Common myeloid progenitor, CD34-positive (primary cell): ENCODE data around the gene PPP6R1.

Experiments
- CTCF ChIA-PET: fragments of 350-600 bp; sonication (Branson Sonifier 250); formaldehyde crosslinking; loops from one replicate; lab custom pipeline; 2021; ENCODE audit warnings: antibody characterized with exemption; lab: Charles Lee
- POLR2A ChIA-PET: fragments of 350-600 bp; sonication (Branson Sonifier 250); formaldehyde crosslinking; loops from one replicate; lab custom pipeline; 2021; ENCODE audit warnings: antibody characterized with exemption; lab: Charles Lee
- DNase-seq, 3 donors: peaks; one replicate each; pipeline versions ENCODE4 v3.0.0 to v3.0.0-alpha.2; 2013
- H3K27ac ChIP-seq, 2 experiments: 1 replicate in 1 of 2; 2 replicates in 1 of 2; pipeline ENCODE4 v1.7.0; 2013; ENCODE audit warnings: inconsistent platforms in 2 of 2, low read length in 2 of 2, mild to moderate bottlenecking in 2 of 2, low read depth in 1 of 2, moderate library complexity in 1 of 2; ENCODE audit not compliant: severe bottlenecking in 2 of 2, insufficient read depth in 1 of 2, poor library complexity in 1 of 2
- H3K27me3 ChIP-seq, 5 experiments: replicated peaks in 2 of 5; 1 replicate in 3 of 5; 2 replicates in 2 of 5; pipeline versions ENCODE4 v1.6.1 to v1.7.0; 2013; ENCODE audit warnings: low read length in 4 of 5, mild to moderate bottlenecking in 2 of 5, moderate library complexity in 2 of 5, inconsistent platforms in 1 of 5; ENCODE audit not compliant: insufficient read depth in 5 of 5, control insufficient read depth in 4 of 5
- H3K36me3 ChIP-seq, 4 experiments: 1 replicate in 2 of 4; 2 replicates in 2 of 4; pipeline versions ENCODE4 v1.6.1 to v1.7.0; 2013; ENCODE audit warnings: low read length in 3 of 4, control low read depth in 1 of 4, mild to moderate bottlenecking in 1 of 4; ENCODE audit not compliant: control insufficient read depth in 4 of 4, insufficient read depth in 4 of 4
- H3K4me1 ChIP-seq, 4 experiments: 1 replicate in 3 of 4; 2 replicates in 1 of 4; pipeline versions ENCODE4 v1.6.1 to v1.7.1; 2013; ENCODE audit warnings: low read length in 3 of 4, mild to moderate bottlenecking in 3 of 4, control low read depth in 1 of 4, inconsistent platforms in 1 of 4, moderate library complexity in 1 of 4; ENCODE audit not compliant: control insufficient read depth in 4 of 4, insufficient read depth in 4 of 4; ENCODE audit errors: control extremely low read depth in 1 of 4
- H3K4me3 ChIP-seq, 7 experiments: 1 replicate in 4 of 7; 2 replicates in 3 of 7; pipeline versions ENCODE4 v1.5.1 to v1.7.0; 2013; ENCODE audit warnings: mild to moderate bottlenecking in 7 of 7, low read length in 6 of 7, moderate library complexity in 6 of 7, inconsistent platforms in 2 of 7, low read depth in 2 of 7, control low read depth in 1 of 7; ENCODE audit not compliant: insufficient read depth in 4 of 7, control insufficient read depth in 1 of 7; ENCODE audit errors: extremely low read depth in 1 of 7
- H3K9me3 ChIP-seq, 5 experiments: 1 replicate in 4 of 5; 2 replicates in 1 of 5; pipeline versions ENCODE4 v1.6.1 to v1.7.1; 2013; ENCODE audit warnings: low read length in 4 of 5, mild to moderate bottlenecking in 2 of 5, inconsistent platforms in 1 of 5, low read depth in 1 of 5, moderate library complexity in 1 of 5; ENCODE audit not compliant: control insufficient read depth in 4 of 5, insufficient read depth in 2 of 5; ENCODE audit errors: control extremely low read depth in 1 of 5
- WGBS: methylation state at CpG from one replicate; pipeline ENCODE4 v1.1.5; 2013; ENCODE audit not compliant: insufficient coverage; 5-methylcytosine and 5-hydroxymethylcytosine counted together

The PPP6R1 gene

DNA sequence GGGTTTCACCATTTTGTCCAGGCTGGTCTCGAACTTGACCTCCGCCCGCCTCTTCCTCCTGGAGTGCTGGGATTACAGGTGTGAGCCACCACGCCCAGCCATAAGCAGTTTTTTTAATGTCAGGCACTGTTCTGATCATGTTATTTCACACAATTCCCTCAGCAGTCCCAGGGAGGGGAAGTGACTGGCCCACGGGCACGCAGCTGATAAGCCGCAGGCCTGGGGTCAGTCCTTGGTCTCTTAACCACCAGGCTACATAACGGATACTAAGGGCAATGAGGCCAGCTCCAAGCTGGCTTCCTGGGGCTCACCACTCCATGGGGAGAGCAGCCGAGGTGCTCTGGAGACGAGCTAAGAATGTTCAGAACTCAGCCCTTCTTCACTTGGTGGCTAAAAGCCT is 38.5 kb upstream of the PPP6R1 start:
- ChIA-PET POLR2A (no interaction called here), CTCF (interaction anchor here (1.2 kb wide), 1 partner anchor 10 kb away, joined by 3 read pairs; no protein-coding TSS in a partner anchor)
- no peak overlapping the region for H3K27ac ChIP-seq
- H3K36me3 ChIP-seq = no peaks in the 10 kb centered on the region
- peaks cover 0 to 16% (median 10%) of the 10 kb centered on the region in 4 experiments for H3K4me1 ChIP-seq
- no peaks in the 10 kb centered on the region for H3K27me3 ChIP-seq
- no peak for DNase-seq
- WGBS = 83% methylated on average over 9 of the region's 10 CpGs
- H3K4me3 ChIP-seq = no peak overlapping the region
- no peaks in the 10 kb centered on the region for H3K9me3 ChIP-seq

DNA sequence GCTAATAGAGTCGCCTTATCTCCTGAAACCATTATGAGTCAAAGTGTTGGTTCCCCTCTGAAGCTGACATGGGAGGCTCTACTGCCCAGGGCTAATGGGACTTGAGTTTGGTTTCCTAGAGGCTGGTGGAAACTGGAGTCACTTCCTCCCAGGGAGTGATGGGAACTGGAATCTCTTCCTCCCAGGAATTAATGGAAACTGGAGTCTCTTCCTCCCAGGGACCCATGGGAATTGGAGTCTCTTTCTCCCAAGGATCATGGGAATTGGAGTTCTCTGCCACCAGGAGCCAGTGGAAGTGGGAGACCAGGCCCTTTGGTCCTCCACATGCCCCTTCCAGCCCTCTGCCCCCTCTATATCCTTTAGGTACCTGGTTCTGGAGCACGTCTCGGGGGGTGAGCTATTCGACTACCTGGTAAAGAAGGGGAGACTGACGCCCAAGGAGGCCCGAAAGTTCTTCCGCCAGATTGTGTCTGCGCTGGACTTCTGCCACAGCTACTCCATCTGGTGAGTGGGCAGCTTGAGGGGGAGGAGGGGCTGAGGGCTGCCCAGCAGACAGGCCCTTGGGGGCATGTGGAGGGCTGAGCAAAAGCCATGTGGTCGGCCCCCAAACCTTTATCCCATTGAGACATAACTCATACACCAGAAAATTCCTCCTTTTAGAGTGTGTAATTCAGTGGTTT is 30.4 kb upstream of the PPP6R1 start:
- no peaks in the 10 kb centered on the region for H3K36me3 ChIP-seq
- no peaks in the 10 kb centered on the region for H3K9me3 ChIP-seq
- H3K27ac ChIP-seq = no peak overlapping the region
- CTCF ChIA-PET = interaction anchor here (0.6 to 1.6 kb wide), 4 partner anchors 12 to 113 kb away, joined by 3 to 5 read pairs (median 4); partner anchors contain the start of gene TMEM238
- WGBS = 98% methylated on average over 8 of the region's 9 CpGs
- H3K4me1 ChIP-seq = peaks cover 0 to 5% (median 1%) of the 10 kb centered on the region in 4 experiments
- DNase-seq = no peak
- POLR2A ChIA-PET = no interaction called here
- no peaks in the 10 kb centered on the region for H3K27me3 ChIP-seq
- H3K4me3 ChIP-seq = no peak overlapping the region

- no peak for DNase-seq
- Histone ChIP-seq H3K9me3 (no peaks in the 10 kb centered on the region), H3K27me3 (peaks cover 0 to 4% (median 0%) of the 10 kb centered on the region in 5 experiments), H3K36me3 (no peaks in the 10 kb centered on the region), H3K4me1 (peaks cover 0 to 6% (median 1%) of the 10 kb centered on the region in 4 experiments), H3K27ac (no peak overlapping the region), H3K4me3 (no peak overlapping the region)
- ChIA-PET CTCF (interaction anchor here (1.3 to 2.0 kb wide), 4 partner anchors 9 to 96 kb away, joined by 3 to 5 read pairs (median 4); partner anchors contain the start of gene TMEM238), POLR2A (interaction anchor here (0.6 to 0.8 kb wide), 3 partner anchors 39 to 216 kb away, joined by 3 to 4 read pairs (median 4); partner anchors contain the start of gene TMEM238)
- WGBS = 95% methylated on average over 14 of the region's 21 CpGs
Measured at GRCh38 chr19:55287361-55288079, 28.7 kb upstream of the PPP6R1 start.

DNA sequence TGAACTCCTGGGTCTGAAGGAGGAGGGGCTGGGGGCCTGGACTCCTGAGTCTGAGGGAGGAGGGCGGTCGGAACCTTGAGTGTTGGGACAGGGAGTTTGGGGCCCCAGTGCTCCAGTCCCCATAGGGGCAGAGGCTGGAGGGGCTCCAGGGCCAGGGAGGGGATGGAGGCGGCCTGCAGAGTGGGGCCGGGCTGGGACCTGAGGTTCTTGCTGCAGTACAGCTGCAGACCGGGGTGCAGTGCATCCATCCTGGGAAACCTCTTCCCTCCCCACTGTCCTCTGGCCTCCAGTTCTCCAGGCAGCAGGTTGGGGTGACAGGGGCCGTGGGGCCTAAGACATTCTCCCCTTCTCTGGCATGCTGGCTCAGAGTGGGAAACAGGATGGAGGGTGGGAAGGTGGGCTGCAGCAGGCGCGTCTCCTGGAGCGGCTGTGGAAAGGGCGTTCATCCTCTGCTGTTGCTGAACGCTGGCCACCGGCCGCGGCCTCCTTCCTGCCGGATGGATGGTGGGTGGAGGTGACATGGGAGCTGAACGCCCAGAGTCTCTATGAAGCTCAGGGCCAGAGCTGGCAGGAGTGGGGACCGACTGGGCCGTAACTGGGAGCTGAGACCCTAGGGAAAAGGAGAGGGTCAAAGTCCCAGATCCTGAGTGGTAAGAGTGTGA is 26.5 kb upstream of the PPP6R1 start:
- CTCF ChIA-PET = no interaction called here
- Histone ChIP-seq H3K9me3 (no peaks in the 10 kb centered on the region), H3K4me3 (no peak overlapping the region), H3K36me3 (no peaks in the 10 kb centered on the region), H3K4me1 (peaks cover 0 to 16% (median 13%) of the 10 kb centered on the region in 4 experiments), H3K27ac (no peak overlapping the region), H3K27me3 (peaks cover 0 to 4% (median 0%) of the 10 kb centered on the region in 5 experiments)
- 90% methylated on average over 15 of the region's 18 CpGs for WGBS
- POLR2A ChIA-PET = no interaction called here
- DNase-seq = no peak

- no peak for DNase-seq
- CTCF ChIA-PET = no interaction called here
- no peak overlapping the region for H3K4me3 ChIP-seq
- peaks cover 0 to 18% (median 15%) of the 10 kb centered on the region in 4 experiments for H3K4me1 ChIP-seq
- POLR2A ChIA-PET = no interaction called here
- H3K9me3 ChIP-seq = no peaks in the 10 kb centered on the region
- peaks cover 0 to 4% (median 0%) of the 10 kb centered on the region in 5 experiments for H3K27me3 ChIP-seq
- WGBS = 88% methylated on average over 7 of the region's 16 CpGs
- H3K36me3 ChIP-seq = no peaks in the 10 kb centered on the region
- no peak overlapping the region for H3K27ac ChIP-seq
Measured at GRCh38 chr19:55284405-55285058, 25.7 kb upstream of the PPP6R1 start.

GRCh38 chr19:55283548-55284377 is 24.9 kb upstream of the PPP6R1 start, which contains the start of gene BRSK1:
BRSK1 (plus strand) TSS chr19:55283997; CDS start chr19:55284443, 446 bp downstream.
- H3K4me1 ChIP-seq = peaks cover 0 to 25% (median 19%) of the 10 kb centered on the region in 4 experiments
- H3K27me3 ChIP-seq = peaks cover 0 to 4% (median 0%) of the 10 kb centered on the region in 5 experiments
- WGBS = 39% methylated on average over 4 of the region's 44 CpGs
- no peaks in the 10 kb centered on the region for H3K9me3 ChIP-seq
- no peaks in the 10 kb centered on the region for H3K36me3 ChIP-seq
- POLR2A ChIA-PET = no interaction called here
- peak in 2 of 3 donors; percentile 45 to 57 for DNase-seq
- no peak within 1 kb of the TSS for H3K4me3 ChIP-seq
- CTCF ChIA-PET = interaction anchor here (0.7 to 2.0 kb wide), 3 partner anchors 8 to 611 kb away, joined by 3 to 9 read pairs (median 4); no protein-coding TSS in a partner anchor
- no peak within 1 kb of the TSS for H3K27ac ChIP-seq
